ENCODE measurements around the gene HMCN2. TPM values are rescaled to one million over a fixed set of nuclear protein-coding genes. Genes with fewer than 3 reads are reported as not detected.

Gene HMCN2
- total RNA-seq, 2 donors from 2014 or later: 2.9 to 5.5 TPM

DNA sequence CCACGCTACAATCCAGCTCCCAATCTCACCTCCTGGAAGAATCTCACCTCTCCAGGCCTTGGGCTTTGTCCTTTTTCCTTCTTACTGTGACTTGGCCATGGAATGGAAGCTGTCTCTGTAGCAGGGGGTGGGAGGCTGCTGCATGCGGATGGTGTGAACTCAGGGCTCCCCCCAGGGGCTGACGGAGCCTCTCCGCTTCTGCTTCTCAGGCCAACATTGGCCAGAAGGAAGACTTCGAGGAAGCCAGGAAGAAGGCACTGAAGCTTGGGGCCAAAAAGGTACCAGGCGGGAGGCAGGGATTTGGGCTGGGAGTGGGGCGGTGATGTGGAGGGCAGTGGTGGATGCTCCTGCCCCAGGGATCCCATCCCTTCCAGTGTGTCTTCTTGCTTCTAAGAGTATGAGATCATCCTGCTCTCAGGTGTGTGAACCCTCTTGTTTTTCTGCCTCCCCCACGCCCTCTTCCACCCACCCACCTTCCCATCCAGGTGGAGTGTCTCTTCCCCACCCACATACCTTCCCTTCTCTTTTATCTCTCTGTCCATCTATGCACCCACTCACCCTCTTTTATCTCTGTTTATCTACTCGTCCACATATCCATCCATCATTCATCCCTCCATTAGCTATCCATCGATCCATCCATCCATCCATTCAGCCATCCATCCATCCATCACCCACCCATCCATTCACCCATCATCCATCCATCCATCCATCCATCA, 188.7 kb downstream of the HMCN2 start:
- WGBS: 92% methylated on average over 10 of the region's 10 CpGs
- Histone ChIP-seq H3K27ac (no peak overlapping the region), H3K9me3 (no peaks in the 10 kb centered on the region), H3K27me3 (replicated peaks; ENCODE audit: insufficient read depth) (no peaks in the 10 kb centered on the region), H3K4me1 (replicated peaks) (no peaks in the 10 kb centered on the region), H3K4me3 (no peak overlapping the region), H3K36me3 (no peaks in the 10 kb centered on the region)
- TF ChIP-seq, protein P1, sequence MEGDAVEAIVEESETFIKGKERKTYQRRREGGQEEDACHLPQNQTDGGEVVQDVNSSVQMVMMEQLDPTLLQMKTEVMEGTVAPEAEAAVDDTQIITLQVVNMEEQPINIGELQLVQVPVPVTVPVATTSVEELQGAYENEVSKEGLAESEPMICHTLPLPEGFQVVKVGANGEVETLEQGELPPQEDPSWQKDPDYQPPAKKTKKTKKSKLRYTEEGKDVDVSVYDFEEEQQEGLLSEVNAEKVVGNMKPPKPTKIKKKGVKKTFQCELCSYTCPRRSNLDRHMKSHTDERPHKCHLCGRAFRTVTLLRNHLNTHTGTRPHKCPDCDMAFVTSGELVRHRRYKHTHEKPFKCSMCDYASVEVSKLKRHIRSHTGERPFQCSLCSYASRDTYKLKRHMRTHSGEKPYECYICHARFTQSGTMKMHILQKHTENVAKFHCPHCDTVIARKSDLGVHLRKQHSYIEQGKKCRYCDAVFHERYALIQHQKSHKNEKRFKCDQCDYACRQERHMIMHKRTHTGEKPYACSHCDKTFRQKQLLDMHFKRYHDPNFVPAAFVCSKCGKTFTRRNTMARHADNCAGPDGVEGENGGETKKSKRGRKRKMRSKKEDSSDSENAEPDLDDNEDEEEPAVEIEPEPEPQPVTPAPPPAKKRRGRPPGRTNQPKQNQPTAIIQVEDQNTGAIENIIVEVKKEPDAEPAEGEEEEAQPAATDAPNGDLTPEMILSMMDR (IDR thresholded peaks at IDR 0.05): no peak
- TF ChIP-seq POLR2A (IDR thresholded peaks at IDR 0.05) (no peak), POLR2AphosphoS5 (IDR thresholded peaks at IDR 0.05) (no peak)
- no peak for DNase-seq (ENCODE audit: low spot score)
- intact Hi-C loops (cut with DNase I): no loop called here

DNA sequence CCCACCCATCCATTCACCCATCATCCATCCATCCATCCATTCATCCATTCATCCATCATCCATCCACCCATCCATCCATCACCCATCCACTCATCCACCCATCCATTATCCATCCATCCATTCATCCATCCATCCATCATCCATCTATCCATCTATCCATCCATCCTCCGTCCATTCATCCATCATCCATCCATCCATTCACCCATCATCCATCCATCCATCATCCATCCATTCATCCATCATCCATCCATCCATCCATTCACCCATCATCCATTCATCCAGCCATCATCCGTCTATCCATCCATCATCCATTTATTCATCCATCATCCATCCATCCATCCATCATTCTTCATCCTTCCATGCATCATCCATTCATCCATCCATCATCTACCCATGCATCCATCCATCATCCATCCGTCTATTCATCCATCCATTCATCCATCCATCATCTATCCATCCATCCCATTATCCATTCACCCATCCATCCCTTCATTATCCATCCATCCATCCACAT, 189.3 kb downstream of the HMCN2 start:
- intact Hi-C loops (cut with DNase I): no loop called here
- Histone ChIP-seq H3K36me3 (no peaks in the 10 kb centered on the region), H3K27me3 (replicated peaks; ENCODE audit: insufficient read depth) (no peaks in the 10 kb centered on the region), H3K9me3 (no peaks in the 10 kb centered on the region), H3K4me1 (replicated peaks) (no peaks in the 10 kb centered on the region), H3K4me3 (no peak overlapping the region), H3K27ac (no peak overlapping the region)
- WGBS: 56% methylated on average over 3 of the region's 3 CpGs
- DNase-seq (ENCODE audit: low spot score): no peak
- TF ChIP-seq POLR2AphosphoS5 (IDR thresholded peaks at IDR 0.05) (no peak), POLR2A (IDR thresholded peaks at IDR 0.05) (no peak)
- TF ChIP-seq, protein P1 (IDR thresholded peaks at IDR 0.05): no peak

DNA sequence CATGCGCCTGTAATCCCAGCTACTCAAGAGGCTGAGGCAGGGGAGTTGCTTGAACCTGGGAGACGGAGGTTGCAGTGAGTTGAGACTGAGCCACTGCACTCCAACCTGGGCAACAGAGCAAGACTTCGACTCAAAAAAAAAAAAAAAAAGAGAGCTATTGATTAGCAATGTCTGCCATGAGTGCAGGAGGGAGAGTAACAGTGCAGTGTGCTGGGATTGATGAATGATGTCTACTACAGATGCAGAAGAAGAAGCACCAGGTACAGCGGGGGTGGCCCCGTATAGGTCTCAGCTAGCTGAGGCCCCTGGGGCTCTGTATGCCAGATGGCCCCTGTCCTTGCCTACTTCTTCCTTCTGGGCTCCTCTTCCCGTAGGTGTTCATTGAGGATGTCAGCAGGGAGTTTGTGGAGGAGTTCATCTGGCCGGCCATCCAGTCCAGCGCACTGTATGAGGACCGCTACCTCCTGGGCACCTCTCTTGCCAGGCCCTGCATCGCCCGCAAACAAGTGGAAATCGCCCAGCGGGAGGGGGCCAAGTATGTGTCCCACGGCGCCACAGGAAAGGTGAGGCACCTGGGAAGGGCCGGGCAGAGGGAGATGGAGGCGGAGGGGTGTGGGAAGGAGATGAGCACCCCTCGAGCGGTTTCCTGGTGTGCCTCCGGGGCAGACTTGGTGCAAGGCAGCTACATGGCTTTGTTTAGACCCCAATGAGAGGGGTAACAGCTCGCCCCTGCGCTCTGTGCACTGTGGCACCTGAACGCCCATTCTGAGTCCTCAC, 192.7 kb downstream of the HMCN2 start:
- Histone ChIP-seq H3K27ac (no peak overlapping the region), H3K4me3 (no peak overlapping the region), H3K9me3 (no peaks in the 10 kb centered on the region), H3K36me3 (no peaks in the 10 kb centered on the region), H3K27me3 (replicated peaks; ENCODE audit: insufficient read depth) (no peaks in the 10 kb centered on the region), H3K4me1 (replicated peaks) (no peaks in the 10 kb centered on the region)
- TF ChIP-seq POLR2AphosphoS5 (IDR thresholded peaks at IDR 0.05) (no peak), POLR2A (IDR thresholded peaks at IDR 0.05) (no peak)
- TF ChIP-seq, protein P1 (IDR thresholded peaks at IDR 0.05): no peak
- intact Hi-C loops (cut with DNase I): no loop called here
- no peak for DNase-seq (ENCODE audit: low spot score)
- WGBS: 95% methylated on average over 23 of the region's 23 CpGs

DNA sequence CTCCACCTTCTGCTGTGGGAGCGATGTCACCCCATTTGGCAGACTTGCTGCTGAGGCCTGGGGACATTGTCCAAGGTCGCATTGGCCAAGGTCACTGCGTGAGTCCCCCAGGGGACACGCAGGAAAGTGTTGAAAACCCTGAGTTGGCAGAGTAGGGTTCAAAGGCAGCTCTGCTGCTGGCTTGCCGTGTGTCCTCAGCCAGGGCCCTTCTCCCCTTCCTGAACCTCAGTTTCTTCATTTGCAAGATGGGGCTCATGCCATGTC, 193.2 kb downstream of the HMCN2 start:
- WGBS: 95% methylated on average over 5 of the region's 5 CpGs
- Histone ChIP-seq H3K4me1 (replicated peaks) (no peaks in the 10 kb centered on the region), H3K4me3 (no peak overlapping the region)

More for the DNA sequence above, 193.2 kb downstream of the HMCN2 start:
- Histone ChIP-seq H3K36me3 (no peaks in the 10 kb centered on the region), H3K9me3 (no peaks in the 10 kb centered on the region), H3K27ac (no peak overlapping the region), H3K27me3 (replicated peaks; ENCODE audit: insufficient read depth) (no peaks in the 10 kb centered on the region)
- intact Hi-C loops (cut with DNase I): no loop called here
- DNase-seq (ENCODE audit: low spot score): no peak
- no peak for TF ChIP-seq POLR2AphosphoS5 (IDR thresholded peaks at IDR 0.05)
- no peak for TF ChIP-seq POLR2A (IDR thresholded peaks at IDR 0.05)
- TF ChIP-seq, protein P1 (IDR thresholded peaks at IDR 0.05): no peak

Data from prostate gland (tissue), 2 donors.